ENCODE results near the gene RUVBL1.

GRCh38 chr3:128040660-128041059 lies 83.0 kb downstream of the RUVBL1 start:
- no peak for TF ChIP-seq MAX (IDR thresholded peaks at IDR 0.05; ENCODE audit: low read depth, low read length)
- no peak for TF ChIP-seq NR2C2 (IDR thresholded peaks at IDR 0.05; ENCODE audit: borderline replicate concordance, control insufficient read depth, insufficient read length, low read depth)
- no peak for TF ChIP-seq POLR2A (IDR thresholded peaks at IDR 0.05; ENCODE audit: low read depth, low read length)
- TF ChIP-seq PRDM15 (CRISPR knock-in tag; IDR thresholded peaks at IDR 0.05) = no peak
- no peak for TF ChIP-seq ZNF687 (IDR thresholded peaks at IDR 0.05)
- TF ChIP-seq TCF7 (IDR thresholded peaks at IDR 0.05; ENCODE audit: borderline replicate concordance) = no peak
- TF ChIP-seq USF2 (IDR thresholded peaks at IDR 0.05; ENCODE audit: borderline replicate concordance, low read depth, low read length) = no peak
- no peak for TF ChIP-seq EZH2 (IDR thresholded peaks at IDR 0.05; ENCODE audit: borderline replicate concordance, control insufficient read depth, low read depth, low read length)
